DMS79 treated with DMSO at 0.1 percent for 48 hours (cell line): ENCODE results near the gene GLCCI1.
A peak's percentile ranks its signal among the peaks of the same experiment; 100 is the strongest.

ENCODE experiments used
- DNase-seq: peaks from one replicate; lab custom pipeline; 2025; lab: John Stamatoyannopoulos, UW

The GLCCI1 gene

GRCh38 chr7:7968544-7969305, at the start of gene GLCCI1:
Gene GLCCI1, plus strand, starts transcription at chr7:7968796. Its CDS starts 555 bp downstream, at chr7:7969351.
- DNase-seq, result peak; percentile 99

DNA sequence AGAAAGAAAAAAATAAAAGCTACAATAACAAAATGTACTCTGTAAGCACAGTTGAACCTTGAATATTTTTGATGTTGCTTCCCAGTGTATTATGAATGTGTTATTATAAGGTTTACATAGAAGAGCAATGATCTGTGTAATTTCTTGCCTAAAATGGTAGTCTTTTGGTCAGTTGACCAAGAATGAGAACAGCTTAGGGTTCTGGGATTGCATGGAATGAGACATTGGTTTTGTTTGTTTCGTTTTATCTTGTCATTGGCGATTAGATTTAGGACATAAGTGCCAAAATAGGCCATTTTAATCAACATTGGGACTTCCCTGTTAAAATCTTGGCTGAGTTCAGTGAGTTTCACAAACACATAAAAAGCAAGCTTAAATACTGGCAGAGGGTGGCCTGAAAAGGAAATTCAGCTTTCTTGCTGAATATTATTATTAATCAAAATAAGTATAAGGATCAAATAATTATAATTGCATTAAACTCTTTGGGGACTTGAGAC, 49.1 kb upstream of the GLCCI1 start:
- DNase-seq, result no peak

- DNase-seq, result no peak
These were observed 48.5 kb upstream of the GLCCI1 start for GRCh38 chr7:7920056-7920455.

GRCh38 chr7:7920481-7920880, 48.1 kb upstream of the GLCCI1 start:
- DNase-seq, result peak; percentile 28

DNA sequence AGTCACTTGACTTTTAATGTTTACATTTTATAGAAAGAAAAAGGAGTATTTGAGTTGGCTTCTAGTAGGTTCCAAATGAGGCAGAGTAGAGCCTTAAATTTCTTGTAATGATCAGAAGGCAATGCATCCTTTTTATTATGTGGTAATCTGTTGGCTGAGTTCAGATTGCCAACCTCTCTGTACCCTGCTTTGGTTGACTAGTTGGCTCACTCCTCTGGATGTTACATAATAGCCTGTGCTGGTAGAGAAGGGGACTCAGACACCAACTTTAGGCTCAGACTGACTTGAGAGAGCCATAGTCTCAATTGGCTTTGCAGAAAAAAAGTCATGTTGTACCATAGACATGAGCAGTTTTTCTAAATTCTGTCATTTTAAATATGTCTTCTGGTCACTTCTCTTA, 46.8 kb upstream of the GLCCI1 start:
- DNase-seq, result peak; percentile 42

- peak; percentile 80 for DNase-seq
These were observed 45.8 kb upstream of the GLCCI1 start for GRCh38 chr7:7922684-7923385.

DNA sequence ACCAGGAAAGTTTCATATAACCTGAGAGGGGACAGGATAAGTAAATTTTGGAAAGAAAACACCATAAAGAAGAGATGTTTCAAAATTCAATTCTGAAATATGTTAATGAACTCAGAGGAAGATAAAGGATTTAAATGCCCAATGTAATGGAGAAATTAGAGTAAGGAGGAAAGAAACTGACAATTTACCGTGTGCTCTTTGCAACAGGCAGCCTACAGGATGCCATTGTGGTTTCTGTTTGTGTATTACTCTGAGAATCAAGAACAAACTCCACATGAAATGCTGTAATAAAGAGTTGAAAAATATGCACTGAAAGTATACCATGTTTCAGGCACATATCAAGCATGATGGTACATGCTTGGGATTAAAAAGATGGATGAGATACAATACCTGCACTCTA, 44.8 kb upstream of the GLCCI1 start:
- no peak for DNase-seq

DNA sequence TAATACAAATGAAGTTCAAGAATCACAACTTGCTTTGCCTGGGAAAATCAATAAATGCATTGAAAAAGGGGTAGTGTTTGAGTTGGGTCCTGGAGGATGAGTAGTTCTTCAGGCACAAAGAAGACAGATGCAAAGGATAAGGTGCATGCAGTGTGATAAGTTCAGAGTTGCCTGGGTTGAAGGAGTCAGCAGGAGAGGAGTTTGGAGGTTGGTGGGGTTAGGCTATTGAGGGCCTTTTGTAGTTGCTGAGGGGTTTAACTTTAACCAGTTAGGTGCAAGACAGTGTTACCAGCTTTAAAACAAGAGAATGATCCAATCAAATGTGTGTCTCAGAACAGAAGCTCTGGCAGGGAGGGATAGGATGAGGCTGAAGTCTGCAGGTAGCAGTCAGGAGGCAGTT, 44.3 kb upstream of the GLCCI1 start:
- DNase-seq, result no peak

DNA sequence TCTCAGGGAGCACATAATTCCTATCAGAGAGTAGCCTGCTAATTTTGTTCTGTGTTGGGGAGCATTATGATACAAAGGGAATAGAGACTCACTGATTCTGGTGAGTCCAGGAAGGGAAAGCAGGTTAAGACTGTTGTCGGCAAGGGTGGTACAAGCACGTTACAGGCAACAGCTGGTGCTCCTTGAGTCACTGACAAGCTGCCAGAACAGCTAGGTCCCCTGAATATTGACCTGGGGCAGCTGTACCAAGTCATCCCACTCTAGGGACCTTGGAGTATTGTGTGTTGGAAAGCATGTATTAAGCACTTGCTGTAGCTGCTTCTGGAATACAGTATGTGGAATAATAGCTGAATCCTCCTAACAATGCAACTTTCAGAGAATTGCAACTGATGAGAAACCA, 37.0 kb upstream of the GLCCI1 start:
- DNase-seq, result no peak

GRCh38 chr7:7932553-7932952, 36.0 kb upstream of the GLCCI1 start:
- DNase-seq, result no peak

DNA sequence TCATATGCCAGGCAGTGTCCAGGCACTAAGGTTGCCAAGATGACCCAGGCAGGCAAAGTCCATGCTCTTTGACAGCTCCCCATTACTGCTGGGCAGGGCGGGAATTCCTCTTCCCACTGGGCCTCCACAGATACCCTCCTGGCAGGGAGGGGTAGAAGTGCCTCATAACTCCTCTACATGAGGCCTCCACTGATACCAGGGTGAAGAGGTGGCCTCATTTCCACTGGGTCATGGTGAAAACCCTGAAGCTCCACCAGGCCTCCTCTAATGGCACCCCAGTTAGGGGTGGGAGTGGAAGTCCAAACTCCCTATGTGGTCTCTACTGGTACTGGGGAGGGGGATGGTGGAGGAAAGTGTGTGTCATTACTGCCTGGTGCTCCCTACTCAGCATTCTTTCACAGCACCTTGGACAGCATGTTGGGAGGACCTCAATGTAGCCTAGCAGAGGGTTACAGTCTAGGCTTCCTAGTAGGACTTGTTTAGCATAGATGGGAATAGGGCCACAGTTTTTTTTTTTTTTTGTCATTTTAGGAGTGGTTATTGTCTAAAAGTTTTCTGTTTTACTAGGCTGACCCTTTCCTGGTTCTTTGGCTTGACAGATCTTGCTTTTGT, 34.6 kb upstream of the GLCCI1 start:
- no peak for DNase-seq

DNA sequence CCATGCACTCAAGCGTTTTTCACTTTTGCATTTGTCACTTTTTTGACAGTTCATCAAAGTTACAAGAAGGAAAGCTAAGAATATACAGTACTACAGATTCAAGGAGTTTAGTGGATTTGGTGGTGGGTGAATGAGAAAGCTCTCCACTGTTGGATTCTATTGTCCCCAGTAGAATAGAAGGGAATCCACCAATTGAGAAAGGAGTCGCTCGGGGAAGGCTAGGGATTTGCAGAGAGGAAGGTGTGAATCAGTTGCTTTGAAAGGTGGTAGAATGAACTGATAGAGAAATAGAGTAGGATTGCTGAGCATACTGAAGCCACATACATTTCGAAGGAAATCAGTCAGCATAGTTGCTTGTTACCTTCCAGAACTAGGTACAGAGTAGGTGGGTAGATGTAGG, 33.7 kb upstream of the GLCCI1 start:
- no peak for DNase-seq

DNA sequence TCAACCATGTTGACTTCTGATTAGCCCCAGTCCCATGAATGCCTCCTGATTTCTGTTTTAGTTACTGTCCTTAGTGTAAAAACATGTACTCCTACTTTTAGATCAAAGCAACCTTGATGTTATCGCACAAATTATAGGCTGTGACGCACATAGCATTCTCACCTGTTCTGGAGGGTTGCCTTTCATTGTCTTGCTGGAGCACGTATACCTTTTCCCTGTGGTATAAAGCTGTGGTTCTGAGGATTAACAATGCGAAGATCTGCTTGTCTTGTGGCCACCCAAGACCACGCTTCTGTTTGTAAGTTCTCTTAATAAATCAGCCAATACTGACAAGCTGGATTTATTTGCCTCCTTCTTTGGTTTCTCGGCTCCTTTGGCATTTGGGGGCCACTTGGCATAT, 30.1 kb upstream of the GLCCI1 start:
- DNase-seq, result no peak

GRCh38 chr7:7943951-7944350, 24.6 kb upstream of the GLCCI1 start:
- DNase-seq, result no peak

GRCh38 chr7:7944619-7945282, 23.8 kb upstream of the GLCCI1 start:
- DNase-seq, result no peak

DNA sequence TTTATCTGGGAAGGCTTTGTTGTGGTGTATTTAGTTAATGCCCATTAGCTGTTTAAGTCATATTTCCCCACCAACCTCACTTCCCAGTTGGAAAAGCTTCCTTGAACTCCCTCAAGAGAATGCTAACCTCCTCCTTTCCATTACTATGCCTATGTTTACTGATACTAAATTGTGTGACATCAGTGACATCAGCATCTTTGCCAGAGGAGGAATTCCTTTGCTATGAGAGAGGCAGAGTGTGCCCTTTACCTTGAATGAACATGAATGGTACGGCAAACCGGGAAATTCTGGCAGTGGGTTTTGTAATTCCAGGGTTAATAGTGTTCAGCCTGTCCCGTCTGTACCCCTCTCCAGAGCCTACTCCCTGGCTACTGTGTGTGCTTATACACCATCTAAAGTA, 22.1 kb upstream of the GLCCI1 start:
- no peak for DNase-seq

GRCh38 chr7:7948232-7948631, 20.4 kb upstream of the GLCCI1 start:
- DNase-seq, result no peak

- DNase-seq, result no peak
These were observed 14.8 kb upstream of the GLCCI1 start for GRCh38 chr7:7953806-7954205.

DNA sequence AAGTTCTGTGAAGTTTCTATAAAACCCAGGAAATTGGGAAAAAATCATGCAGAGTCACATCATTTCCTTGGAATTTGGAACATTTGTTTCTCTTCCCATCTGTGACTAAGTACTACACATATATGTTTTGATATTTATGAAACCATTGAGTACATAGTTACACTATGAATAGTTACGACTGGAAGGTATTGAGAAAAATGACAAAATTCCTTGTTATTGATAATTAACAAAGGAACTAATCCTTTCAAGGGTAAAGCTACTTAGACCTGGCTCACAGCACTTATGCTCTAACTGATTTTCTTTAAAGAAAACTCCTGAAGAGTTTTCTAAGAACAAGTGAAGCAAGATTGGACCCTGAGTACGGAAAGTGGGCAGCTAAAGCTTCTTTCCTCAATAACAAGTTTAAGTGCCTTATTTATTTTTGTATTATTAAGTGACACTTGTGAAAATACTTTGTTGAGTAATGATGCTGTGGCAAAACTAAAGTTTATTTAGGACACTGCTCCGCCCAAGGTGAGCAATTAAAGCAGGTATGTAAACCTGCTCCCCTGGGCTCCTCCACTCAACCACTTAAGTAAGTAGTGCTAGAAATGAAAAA, 12.0 kb upstream of the GLCCI1 start:
- DNase-seq, result peak; percentile 58

- DNase-seq, result no peak
These were observed 11.1 kb upstream of the GLCCI1 start for GRCh38 chr7:7957513-7957912.

- DNase-seq, result no peak
These were observed 8.5 kb upstream of the GLCCI1 start for GRCh38 chr7:7959979-7960670.
